Stimulated activated CD4-positive, alpha-beta T cell treated with anti-CD3 and anti-CD28 coated beads, Interleukin-2, amount 100 ng/mL, for 48 hours (primary cell): ENCODE data around the gene TWNK.

Experiments used
- DNase-seq, 2 donors: peaks; one replicate each; pipeline ENCODE4 v3.0.0-alpha.2; 2020

Gene TWNK

DNA sequence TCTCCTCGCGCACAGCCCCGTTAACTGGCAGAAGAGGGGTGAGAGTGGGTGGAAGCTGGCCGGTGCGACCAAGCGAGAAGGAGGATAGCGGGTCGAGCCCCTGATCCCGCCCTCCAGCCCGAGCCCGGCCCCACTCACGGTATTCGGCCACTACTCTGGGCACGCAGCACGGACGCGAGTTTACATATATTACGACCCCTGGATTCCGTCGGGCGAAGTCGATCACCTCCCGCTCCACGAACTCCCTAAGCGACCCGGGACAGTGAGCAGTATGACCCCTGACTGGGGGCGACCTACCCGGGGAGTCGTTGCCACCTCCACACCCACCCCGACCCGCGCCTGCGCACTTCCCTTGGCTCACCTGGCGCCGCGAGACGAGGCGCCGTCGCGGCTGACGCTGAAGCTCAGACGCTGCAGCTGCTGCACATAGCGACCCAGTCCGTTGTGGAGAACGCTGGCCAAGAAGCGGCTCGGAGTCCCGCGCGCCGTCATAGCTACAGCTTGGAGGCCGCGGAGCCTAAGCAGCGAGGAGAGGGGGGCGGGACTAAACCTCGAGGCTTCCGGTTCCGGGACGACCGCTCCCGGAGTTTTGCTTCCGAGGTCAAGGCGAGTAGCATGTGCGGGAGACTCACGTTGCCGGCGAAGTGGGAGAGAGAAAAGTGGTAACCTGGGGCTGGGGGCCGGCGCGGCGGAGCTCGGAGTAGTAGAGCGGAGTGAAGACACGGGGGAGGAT, at the start of gene TWNK, which contains the start of gene MRPL43:
Gene TWNK, plus strand, starts transcription at position 592 of the 733 bp plus-strand sequence. CDS start 668 bp downstream, outside the sequence.
Gene MRPL43, minus strand, starts transcription at position 546 of the 733 bp plus-strand sequence. Its CDS starts 54 bp downstream, at position 492.
- DNase-seq: peak; percentile 78 to 81

DNA sequence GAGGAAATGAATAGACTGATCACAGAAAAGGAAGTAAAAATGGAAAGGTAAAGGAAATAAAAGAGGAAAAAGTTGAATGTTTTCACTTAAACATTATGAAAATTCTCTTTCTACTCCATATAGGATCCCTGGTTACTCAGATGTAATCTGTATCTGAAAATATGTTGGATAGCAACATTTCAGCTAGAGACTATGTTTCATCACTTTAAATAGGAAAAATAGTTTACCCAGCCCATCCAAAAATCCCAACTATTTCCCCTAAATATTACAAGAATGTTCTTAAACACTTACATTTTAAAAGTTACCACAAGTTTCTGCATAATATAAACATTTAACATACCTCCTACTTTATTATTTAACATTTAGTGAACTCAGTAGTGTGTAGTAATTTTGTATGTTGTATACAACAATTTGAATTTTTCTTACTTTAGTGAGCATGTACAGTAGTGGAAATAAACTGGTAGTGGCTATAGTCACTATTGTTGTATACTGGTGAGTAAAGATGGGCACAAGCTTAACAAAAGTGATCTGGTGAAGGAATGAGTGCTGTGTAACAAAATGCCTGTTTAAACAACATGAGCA, 47.5 kb upstream of the TWNK start:
- no peak for DNase-seq

DNA sequence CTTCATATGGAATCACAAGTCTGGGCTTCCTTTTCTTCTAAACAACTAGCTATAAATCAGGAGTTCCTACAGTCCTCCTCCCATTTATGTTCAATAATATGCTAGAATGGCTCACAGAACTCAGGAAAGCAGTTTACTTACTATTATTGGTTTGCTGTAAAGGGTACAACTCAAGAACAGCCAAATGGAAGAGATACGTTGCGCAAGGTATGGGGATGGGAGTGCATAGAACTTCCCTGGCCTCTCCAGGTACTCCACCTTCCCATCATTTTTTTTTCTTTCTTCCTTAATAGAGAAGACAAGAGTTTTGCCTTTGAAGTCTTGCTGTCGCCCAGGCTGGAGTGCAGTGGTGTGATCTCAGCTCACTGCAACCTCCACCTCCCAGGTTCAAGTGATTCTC, 45.1 kb upstream of the TWNK start:
- no peak for DNase-seq

DNA sequence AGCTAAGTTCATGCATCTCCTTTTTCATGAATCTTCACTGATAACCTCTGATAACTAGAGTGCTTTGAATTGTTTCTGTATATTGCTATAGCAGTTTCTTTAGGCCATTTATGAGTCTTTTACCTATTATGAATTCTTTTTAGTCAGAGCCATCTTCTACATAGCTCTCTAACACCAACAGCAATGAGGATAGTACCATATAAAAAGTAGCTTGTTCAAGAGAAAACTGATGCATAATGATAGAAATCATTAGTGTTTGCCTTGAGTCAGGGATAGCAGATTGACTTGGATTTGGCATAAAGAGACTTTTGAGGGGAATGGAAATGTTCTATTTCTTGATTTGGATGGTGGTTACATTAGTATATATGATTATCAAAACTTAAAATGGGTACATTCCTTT, 43.8 kb upstream of the TWNK start:
- DNase-seq: no peak

DNA sequence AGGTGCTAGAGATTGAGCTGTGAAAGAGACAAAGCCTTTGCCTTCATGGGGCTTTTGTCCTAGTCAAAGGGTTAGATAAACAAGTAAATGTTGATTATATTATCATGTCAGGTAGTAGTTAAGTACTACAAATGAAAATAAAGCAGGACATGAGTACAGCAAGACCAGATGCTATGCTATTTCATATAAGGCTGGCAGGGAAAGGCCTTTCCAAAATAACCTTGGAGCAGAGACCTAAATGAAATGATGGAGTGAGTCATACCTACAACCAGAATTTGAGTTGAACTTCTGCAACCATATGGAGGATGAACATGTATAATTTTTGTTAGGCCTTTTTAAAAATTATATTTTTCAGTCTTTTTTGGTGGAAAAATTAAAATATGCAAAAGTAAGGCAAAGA, 41.6 kb upstream of the TWNK start:
- DNase-seq: no peak

DNA sequence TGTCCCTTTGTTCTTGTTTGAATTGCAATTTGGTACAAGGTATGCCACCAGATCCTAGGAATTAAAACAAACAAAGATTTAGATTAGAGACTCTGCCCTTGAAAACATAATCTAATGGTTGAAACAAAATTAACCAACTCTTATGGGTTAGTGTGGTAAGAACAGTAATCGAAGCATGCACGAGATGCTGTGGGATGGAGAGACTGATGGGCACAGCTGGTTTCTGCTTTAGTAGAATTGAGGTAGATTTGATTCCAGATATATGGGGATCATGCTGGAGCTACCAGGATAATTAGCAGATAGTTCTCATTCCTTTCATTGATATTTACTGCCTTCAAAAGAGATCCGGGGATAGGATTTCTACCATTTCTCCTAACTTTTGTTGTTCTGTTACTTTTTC, 38.4 kb upstream of the TWNK start:
- DNase-seq: no peak

DNA sequence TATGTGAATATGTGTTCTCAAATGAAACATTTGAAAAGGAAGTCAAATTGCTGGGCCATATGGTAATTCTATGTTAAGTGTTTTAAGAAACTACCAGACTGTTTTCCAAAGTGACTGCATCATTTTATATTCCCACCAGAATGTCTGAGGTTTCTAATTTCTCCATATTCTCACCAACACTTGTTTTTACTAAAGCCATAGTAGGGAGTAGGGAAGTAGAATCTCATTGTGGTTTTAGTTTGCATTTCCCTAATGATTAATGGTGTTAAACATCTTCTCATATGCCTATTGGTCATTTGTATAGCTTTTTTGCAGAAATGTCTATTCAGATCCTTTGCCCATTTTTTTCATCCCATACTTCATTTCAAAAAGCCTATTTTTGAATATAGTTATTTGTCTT, 27.1 kb upstream of the TWNK start:
- DNase-seq: no peak

DNA sequence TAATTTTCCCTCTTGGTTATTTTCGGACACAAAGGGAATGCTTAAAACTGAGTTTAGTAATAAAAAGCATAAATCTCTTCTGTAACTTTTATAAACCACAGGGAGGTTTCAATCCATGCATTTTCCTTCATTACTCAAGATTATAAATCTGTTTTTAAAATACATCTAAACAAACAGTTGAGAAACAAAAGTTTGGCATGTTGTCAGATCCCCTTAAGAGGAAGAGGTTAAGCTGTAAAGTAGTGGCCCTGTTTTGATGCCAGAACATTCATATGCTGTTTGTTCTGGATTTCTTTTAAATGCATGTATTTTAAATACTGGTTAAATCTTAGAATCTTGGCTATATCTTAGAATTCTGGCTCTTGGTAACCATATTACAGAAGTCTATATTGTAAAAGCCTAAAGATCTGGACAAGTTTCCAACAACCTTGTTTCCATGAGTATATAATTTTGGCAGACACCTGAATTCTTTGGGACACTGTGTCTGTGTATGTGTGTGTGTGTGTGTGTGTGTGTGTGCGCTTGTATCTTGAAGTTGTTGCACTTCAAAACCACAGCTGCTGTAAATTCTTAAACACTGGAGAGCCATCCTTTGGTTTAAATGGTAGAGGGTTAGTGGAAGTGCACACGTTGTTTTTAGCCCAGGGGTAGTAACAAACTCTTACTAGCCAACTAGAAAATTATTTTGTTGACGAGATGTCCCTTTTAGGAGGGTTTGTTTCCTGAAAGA, 24.8 kb upstream of the TWNK start:
- no peak for DNase-seq

DNA sequence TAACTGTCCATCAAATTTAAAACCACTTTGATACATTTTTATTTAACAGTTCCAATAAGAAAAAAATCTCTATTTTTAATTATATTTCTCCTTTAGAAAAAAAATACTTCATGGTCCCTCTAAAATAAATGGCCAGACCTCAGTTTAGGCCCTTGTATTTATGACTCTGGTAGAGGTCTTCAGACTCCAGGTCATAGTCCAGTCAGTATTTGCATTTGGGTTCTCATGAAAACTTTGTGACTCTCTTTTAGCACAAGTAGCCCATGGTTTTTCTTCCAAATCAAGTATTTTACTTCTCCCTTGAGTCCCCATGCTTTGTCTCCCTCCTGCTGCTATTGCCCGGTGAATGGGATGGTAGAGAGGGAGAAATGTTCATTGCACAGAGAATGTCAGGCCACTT, 23.5 kb upstream of the TWNK start:
- DNase-seq: no peak

DNA sequence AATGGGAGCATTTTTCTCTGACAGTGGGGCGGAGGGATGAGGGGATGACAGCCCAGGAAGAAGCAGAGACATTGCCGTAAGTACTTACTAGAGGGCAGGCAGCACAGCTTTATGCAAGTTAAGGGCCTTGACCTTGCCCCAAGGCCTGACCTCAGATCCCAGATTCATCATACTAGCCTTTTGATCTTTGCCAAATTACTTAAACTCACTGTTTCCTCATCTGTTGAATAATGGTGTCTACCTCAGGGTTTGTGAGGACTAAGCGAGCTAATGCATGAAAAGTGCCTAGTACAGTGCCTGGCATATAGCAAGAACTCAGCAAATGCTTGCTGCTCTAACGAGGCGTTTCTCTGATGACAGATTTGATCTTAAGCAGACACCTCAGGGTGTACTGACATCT, 21.5 kb upstream of the TWNK start:
- no peak for DNase-seq

DNA sequence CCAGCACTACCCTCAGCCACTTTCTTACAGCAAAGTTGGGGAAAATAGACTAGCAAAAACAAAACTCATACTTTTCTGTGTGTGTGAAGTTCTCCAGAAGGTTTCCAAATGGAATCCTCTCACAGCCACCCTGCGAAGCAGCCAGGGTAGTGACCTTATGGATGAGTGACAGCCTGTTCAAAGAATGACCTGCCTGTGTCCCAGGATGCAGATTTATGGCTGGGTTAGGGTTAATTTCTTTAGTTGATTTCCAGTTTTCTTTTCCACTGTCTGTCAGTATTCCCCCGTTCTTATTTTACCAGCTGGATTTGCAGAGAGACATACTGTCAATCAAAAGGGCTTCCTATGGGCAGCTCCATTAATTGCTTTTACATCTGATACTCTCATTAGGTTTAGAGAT, 20.5 kb upstream of the TWNK start:
- DNase-seq: no peak

DNA sequence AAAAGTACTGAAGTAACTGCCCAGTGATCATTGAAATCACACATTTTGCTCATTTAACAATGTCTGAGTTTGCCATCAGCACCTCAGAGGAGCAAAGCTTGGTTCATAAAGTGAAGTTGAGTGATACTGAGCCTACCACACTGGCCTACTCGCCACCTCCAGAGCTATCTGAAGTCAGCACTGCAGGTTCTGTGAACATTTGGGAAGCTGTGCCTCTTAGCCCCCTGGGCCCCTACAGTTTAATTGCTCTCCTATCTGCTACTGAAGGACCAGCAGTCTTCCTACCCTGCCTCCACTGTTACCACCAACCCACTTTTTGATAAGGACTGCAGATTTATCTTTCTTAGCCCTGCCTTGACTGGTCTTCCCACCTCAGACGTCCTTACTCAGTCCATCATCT, 20.0 kb upstream of the TWNK start:
- no peak for DNase-seq

DNA sequence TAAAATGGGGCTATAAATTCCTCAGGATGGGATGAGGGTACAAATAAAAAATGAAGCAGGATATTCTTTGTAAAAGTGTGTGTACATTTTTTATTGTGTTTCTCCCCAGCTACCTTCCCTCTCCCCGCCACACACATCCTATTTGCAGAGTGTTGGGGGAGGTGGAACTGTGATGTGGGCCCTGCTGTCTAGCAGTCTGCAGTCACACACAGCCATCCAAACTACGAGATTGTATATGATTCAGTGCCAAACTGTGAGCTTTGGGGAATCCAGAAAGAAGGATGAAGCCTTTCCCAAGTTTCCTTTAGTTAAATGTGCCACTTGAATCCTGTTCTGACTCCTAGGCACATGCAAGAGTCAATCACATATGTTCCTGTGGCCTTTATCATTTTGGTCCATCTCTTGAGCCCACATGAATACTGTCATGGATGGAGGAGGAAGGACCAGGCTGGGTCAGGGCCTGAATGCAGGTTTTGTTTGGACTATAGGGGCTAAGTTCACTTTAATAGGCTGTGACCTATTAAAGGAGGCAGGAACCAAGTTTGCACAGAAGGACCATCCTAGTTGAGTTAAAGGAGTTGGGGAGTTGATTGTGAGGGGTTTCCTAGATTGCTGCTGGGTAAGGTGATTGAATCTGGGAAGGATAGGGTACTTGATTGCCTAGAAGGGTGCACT, 19.1 kb upstream of the TWNK start:
- DNase-seq: no peak

DNA sequence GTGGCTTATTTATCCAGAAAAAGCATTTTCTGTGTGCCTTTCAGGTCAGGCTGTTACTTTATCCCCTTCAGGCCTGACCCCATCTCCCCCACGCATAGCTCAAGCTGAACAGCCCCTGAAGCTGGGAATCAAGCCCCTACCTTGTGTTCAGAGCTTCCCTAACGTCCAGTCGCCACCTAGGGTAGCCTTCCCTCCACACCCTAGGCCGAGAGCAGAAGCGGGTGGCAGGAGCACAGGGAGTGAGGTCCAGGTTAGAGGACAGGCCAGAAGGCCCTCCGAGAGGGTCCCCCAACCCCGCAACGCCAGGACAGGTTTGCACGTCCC, 18.5 kb upstream of the TWNK start:
- DNase-seq: no peak

DNA sequence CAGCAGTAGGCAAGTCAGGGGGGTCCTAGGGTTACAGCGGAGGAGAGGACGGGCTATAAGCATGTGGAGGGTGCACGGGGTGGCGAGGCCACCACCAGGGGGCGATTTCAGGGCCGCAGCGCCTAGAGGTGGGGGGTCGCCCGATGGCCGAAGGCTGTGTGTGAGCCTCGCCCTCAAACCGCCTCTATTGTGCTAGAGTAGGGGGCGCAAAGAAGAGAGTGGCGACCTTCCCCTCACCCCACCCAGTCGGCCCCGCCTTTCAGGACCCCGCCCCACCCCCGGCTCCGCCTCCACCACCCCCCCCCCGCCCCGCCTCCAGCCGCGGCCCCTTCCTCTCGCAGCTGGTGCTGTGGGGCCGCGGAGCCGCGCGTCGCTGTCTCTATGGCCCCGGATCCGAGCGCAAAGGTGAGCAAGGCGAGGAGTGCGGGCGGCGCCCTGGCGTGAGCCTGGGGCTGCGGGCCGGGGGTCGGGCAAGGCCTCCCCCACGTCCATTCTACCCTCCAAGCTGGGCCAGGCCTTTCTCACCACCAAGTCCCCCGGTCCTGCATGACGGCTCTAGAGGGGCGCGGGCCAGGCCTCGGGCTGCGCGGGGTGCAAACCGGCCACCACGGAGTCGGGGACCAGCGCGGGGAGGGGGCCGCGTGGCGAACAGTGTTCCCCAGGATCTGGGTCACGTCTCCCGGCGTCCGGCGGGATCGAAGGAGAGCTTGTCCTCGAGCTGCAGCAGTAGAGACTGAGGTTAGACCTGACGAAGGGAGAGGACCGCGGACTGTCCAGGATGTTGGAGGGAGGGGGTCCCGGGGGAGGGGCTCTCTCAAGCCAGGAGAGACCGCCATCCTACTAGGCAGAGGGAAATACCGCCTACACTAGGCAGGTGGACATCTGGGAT, 17.9 kb upstream of the TWNK start, which contains the start of gene SEMA4G:
Gene SEMA4G, plus strand, starts transcription at position 318 of the 889 bp plus-strand sequence. CDS start 3,409 bp downstream, outside the sequence.
- peak; percentile 42 to 45 for DNase-seq

DNA sequence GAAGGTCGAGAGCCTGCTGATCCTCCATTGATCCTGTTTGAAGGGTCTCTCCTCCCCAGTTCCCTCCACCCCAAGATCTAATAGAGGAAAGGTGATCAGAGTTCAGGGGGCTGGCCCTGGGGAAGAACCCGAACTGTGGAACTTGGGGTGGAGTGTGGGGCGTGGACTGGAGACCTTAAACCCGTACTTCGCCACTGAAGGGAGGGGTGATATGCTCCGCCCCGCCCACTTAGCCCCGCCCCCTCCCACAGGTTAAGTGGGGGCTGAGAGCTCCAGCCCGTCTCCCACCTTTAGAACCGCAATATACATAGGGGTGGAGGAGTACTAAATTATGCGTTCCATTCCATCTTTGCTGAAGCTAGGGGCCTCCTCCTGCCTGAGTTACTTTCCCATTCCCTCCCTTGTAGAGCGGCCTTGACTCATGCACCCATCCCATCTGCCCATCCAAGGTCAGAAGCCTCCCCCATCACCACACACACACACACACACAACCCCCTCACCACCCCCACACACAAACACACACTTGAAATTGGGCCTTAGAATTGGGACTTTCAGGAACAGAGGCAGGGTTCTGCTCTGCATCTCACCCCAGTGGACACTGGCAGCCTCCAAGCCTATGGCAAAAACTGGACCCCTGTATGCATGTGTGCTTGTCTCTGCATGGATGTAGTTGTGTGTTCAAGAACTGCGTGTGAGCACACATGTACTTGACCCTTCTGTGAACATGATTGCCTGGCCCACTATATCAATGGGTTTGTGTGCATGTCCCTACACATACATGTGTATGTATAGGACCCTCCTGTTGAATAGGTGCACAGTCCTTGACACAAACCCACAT, 17.0 kb upstream of the TWNK start:
- no peak for DNase-seq

DNA sequence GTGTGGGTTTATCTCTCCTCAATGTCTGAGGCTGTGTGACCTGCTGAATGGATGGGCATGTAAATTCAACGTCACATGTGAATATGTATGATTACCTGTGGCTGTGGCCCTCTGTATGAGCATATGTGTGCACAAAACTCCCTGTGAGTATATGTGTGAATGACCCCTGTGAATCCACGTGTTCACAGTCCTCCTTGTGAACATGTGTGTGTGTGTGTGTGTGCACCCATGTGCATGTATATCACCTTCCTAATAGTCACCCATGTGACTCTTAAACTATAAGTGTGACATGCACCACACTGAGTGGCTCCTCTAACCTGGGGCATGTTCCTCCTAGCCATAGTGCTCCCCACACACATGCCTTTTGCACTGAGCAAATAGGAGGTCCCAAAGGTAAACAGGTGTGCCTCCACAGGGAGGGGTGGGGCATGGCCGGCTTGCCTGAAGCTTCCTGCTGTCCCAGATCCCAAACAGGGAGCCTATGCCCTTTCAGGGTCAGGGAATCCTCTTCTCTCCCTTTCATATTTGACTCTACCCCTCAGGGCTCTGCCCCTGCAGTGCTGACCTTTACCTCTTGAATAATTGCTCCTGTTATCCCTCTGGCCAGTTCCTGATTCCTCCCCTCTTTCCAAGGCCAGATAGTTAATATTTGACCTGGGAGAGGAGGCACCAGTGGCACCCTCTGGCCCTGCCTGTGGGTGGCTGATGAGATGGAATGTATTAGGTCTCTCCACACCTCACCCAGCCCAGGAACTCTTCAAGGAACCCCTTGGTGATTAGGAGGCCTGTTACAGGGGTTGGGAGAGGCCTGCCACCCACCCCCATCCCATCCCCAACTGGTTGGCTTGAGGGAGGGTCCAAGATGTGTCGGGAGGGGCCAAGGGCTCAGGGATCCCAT, 16.2 kb upstream of the TWNK start:
- DNase-seq: no peak

DNA sequence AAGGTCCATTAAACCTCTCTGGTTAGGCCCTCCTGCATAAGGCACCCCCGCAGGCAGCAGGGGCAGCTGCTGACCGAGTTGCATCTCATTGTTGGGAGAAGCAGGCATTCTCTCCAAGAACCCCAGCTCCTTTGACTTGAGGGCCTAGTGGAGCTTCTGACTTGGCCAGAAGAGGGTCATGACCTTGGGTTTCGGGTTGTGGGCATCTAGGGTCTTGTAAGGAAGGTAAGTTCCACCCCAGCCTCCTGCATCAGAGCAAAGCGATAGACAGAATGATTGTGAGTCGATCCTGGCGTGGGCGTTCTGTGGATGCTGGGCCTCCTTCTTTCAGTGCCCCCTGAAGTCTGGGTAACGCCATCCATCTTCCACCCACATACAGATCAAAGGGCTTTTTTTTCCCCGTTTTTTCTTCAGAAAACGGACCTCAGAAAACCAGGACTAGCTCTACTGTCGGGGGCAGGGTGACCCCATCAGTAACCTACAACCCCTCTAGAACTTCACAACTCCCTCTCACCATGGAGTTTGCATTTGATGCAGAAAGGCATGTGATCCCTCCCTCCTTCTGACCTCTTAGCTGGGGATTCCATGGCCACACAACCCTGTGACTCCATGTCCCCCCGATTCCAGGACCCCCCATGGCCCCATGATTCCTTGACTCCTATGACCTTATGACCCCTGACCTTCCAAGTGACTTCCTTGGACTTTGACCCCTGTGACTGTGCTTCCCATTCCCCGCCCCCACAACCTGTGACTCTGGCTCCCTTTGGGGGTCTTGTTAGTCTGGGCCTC, 15.0 kb upstream of the TWNK start:
- DNase-seq: no peak

DNA sequence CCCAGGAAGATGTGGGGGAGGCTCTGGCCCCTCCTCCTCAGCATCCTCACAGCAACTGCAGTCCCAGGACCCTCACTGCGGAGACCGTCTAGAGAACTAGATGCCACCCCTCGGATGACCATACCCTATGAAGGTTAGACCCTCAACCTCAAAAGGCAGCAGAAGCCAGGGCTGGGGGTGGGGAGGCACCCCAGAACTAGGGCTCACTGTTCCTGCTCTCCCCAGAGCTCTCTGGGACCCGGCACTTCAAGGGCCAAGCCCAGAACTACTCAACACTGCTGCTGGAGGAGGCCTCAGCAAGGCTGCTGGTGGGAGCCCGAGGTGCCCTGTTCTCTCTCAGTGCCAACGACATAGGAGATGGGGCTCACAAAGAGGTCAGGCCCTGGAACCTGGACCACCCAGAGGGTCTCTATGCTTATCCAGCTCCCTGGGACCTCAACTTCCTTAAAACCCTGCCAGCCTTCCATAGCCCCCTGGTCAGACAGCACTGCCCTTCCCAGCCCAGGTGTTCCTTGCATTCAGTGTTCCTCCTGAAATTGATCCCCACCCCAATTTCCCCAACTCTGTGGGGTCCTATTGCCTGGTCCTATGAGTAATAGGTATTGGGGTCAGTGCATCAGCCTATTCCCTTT, 14.3 kb upstream of the TWNK start:
- DNase-seq: no peak
